K562 (cell line): ENCODE data around the gene GLRX3. TPM values are rescaled to one million over a fixed set of nuclear protein-coding genes. Genes with fewer than 3 reads are reported as not detected.
A peak's percentile ranks its signal among the peaks of the same experiment; 100 is the strongest.

Source experiments
- ATAC-seq: fragments of 200-7000 bp; cut with Tn5 transposase; 3 replicates; pipeline ENCODE4 v1.9.1; 2020; ENCODE audit warnings: moderate library complexity
- BruUV-seq: library from RNA; stranded (reverse); fragments of 400-500 nt; replicated peaks from 2 replicates; lab custom pipeline; 2021; lab: Mats Ljungman, UMichigan
- CTCF ChIA-PET: fragments of 300-600 bp; formaldehyde crosslinking; extraction: SDS; loops from one replicate; lab custom pipeline; 2021; ENCODE audit warnings: low intra/inter-chr PET ratio; lab: Yijun Ruan, JAX
- POLR2A ChIA-PET: fragments of 300-600, 350-650 bp; sonication (Branson Sonifier 250); formaldehyde crosslinking; extraction: SDS; loops from one replicate; lab custom pipeline; 2021; ENCODE audit warnings: antibody characterized with exemption, inconsistent platforms; lab: Yijun Ruan, JAX
- DNase-seq, 4 experiments: peaks; one replicate each; pipeline versions ENCODE4 v3.0.0 to v3.0.0-alpha.2; 2011 to 2018; ENCODE audit warnings: low spot score in 3 of 4, mixed read lengths in 3 of 4; ENCODE audit errors: extremely low read depth in 1 of 4
- FAIRE-seq: peaks from 2 replicates; lab custom pipeline; 2011; peaks lifted over from hg19 to GRCh38; lab: Jason Lieb, UNC
- H2AFZ ChIP-seq: 2 replicates; pipeline ENCODE4 v1.6.0; 2011; ENCODE audit warnings: low read depth, low read length, control low read depth, inconsistent platforms
- H3K27ac ChIP-seq: fragments of 200-600 bp; 3 replicates; pipeline ENCODE4 v1.8.0; 2011; ENCODE audit warnings: low read depth, mild to moderate bottlenecking, control low read depth, inconsistent platforms, low read length, moderate library complexity, mixed read lengths; ENCODE audit errors: extremely low read depth
- H3K27me3 ChIP-seq, 2 experiments: fragments of 300-600 bp in 1 of 2; 2 replicates in 1 of 2; 3 replicates in 1 of 2; pipeline versions ENCODE4 v1.6.0 to v1.8.0; 2011; ENCODE audit warnings: inconsistent platforms in 2 of 2, low read length in 2 of 2, mild to moderate bottlenecking in 1 of 2, mixed read lengths in 1 of 2, moderate library complexity in 1 of 2; ENCODE audit not compliant: control insufficient read depth in 2 of 2, insufficient read depth in 2 of 2
- H3K36me3 ChIP-seq: fragments of 300-600 bp; 3 replicates; pipeline ENCODE4 v1.8.0; 2011; ENCODE audit warnings: mild to moderate bottlenecking, low read length, inconsistent platforms; ENCODE audit not compliant: control insufficient read depth, insufficient read depth
- H3K4me1 ChIP-seq, 2 experiments: fragments of 200-600 bp in 1 of 2; replicated peaks in 1 of 2; 2 replicates in 1 of 2; 3 replicates in 1 of 2; pipeline versions ENCODE4 v1.5.1 to v1.8.0; 2011; ENCODE audit warnings: inconsistent platforms in 2 of 2, low read length in 2 of 2, mild to moderate bottlenecking in 1 of 2, mixed read lengths in 1 of 2, moderate library complexity in 1 of 2; ENCODE audit not compliant: control insufficient read depth in 2 of 2, insufficient read depth in 2 of 2
- H3K4me2 ChIP-seq: 2 replicates; pipeline ENCODE4 v1.6.1; 2011; ENCODE audit warnings: low read length, control low read depth, inconsistent platforms, mixed read lengths; ENCODE audit not compliant: insufficient read depth
- H3K4me3 ChIP-seq: fragments of 200-600 bp; sonication (generic), shearing (Covaris generic); 2 replicates; pipeline ENCODE4 v1.5.1; 2016; ENCODE audit warnings: control low read depth, inconsistent platforms
- H3K79me2 ChIP-seq: fragments of 200-600 bp; 3 replicates; pipeline ENCODE4 v1.8.0; 2011; ENCODE audit warnings: low read length, inconsistent platforms; ENCODE audit not compliant: control insufficient read depth, insufficient read depth
- H3K9ac ChIP-seq, 2 experiments: 2 replicates each; pipeline versions ENCODE4 v1.6.0 to v1.6.1; 2011; ENCODE audit warnings: low read depth in 2 of 2, low read length in 2 of 2, control low read depth in 1 of 2, inconsistent platforms in 1 of 2, mild to moderate bottlenecking in 1 of 2, mixed read lengths in 1 of 2; ENCODE audit not compliant: insufficient read depth in 1 of 2
- H3K9me1 ChIP-seq: one replicate; pipeline ENCODE4 v1.6.0; 2011; ENCODE audit warnings: inconsistent platforms, mild to moderate bottlenecking, low read length, moderate library complexity; ENCODE audit not compliant: control insufficient read depth, insufficient read depth
- H3K9me3 ChIP-seq: replicated peaks from 2 replicates; pipeline ENCODE4 v1.5.1; 2011; ENCODE audit warnings: low read depth, low read length, inconsistent platforms; ENCODE audit not compliant: control insufficient read depth, insufficient read depth
- H4K20me1 ChIP-seq: replicated peaks from 2 replicates; pipeline ENCODE4 v1.6.1; 2011; ENCODE audit warnings: low read length, inconsistent platforms, mixed read lengths; ENCODE audit not compliant: control insufficient read depth, insufficient read depth
- CREB1 ChIP-seq, 2 experiments: sonication (generic) in 1 of 2; formaldehyde crosslinking in 1 of 2; IDR thresholded peaks; 2 replicates each; pipeline versions ENCODE4 v1.6.1 to v1.8.0; 2012 to 2022; ENCODE audit warnings: inconsistent platforms in 1 of 2, mild to moderate bottlenecking in 1 of 2, missing genetic modification reagents in 1 of 2, moderate library complexity in 1 of 2
- E4F1 ChIP-seq: fragments of 250-450 bp; sonication (Bioruptor Pico); IDR thresholded peaks from 2 replicates; pipeline ENCODE4 v1.5.0; 2021; ENCODE audit warnings: mild to moderate bottlenecking, borderline replicate concordance
- EZH2 ChIP-seq: IDR thresholded peaks from 2 replicates; pipeline ENCODE4 v1.6.1; 2012; ENCODE audit warnings: low read depth, mild to moderate bottlenecking, inconsistent platforms, low read length, borderline replicate concordance
- SLC30A9 ChIP-seq: fragments of 250-450 bp; sonication (Bioruptor Pico); IDR thresholded peaks from 2 replicates; pipeline ENCODE4 v1.8.0; 2022; ENCODE audit warnings: mild to moderate bottlenecking, moderate library complexity
- TFAP4 ChIP-seq: sonication (generic); formaldehyde crosslinking; IDR thresholded peaks from 2 replicates; pipeline ENCODE4 v1.8.0; 2022; ENCODE audit warnings: missing genetic modification reagents, mild to moderate bottlenecking, moderate library complexity, borderline replicate concordance
- U2AF1 ChIP-seq: fragments of 200-400 bp; formaldehyde crosslinking; optimal IDR thresholded peaks from 2 replicates; pipeline ENCODE3; 2017; ENCODE audit warnings: mild to moderate bottlenecking, low read depth, low read length, moderate library complexity
- ZBTB34 ChIP-seq: fragments of 250-450 bp; sonication (Bioruptor Pico); IDR thresholded peaks from 2 replicates; pipeline ENCODE4 v1.8.0; 2021; ENCODE audit warnings: mild to moderate bottlenecking, moderate library complexity
- ZNF3 ChIP-seq: fragments of 250-450 bp; sonication (Bioruptor Pico); IDR thresholded peaks from 2 replicates; pipeline ENCODE4 v1.5.0; 2021; ENCODE audit warnings: mild to moderate bottlenecking, moderate library complexity
- ZNF324 ChIP-seq: fragments of 250-450 bp; sonication (Bioruptor Pico); IDR thresholded peaks from 2 replicates; pipeline ENCODE4 v1.4.0; 2020; ENCODE audit warnings: mild to moderate bottlenecking
- ZNF518B ChIP-seq: fragments of 250-450 bp; sonication (Bioruptor Pico); IDR thresholded peaks from 2 replicates; pipeline ENCODE4 v1.5.0; 2021; ENCODE audit warnings: mild to moderate bottlenecking, moderate library complexity
- WGBS: fragments of 100-300 bp; shearing (Covaris generic); methylation state at CpG from one replicate; pipeline ENCODE4 v1.1.6; 2016; ENCODE audit warnings: low coverage, mixed read lengths; ENCODE audit not compliant: insufficient coverage; ENCODE audit errors: missing lambda C conversion rate; 5-methylcytosine and 5-hydroxymethylcytosine counted together
- in situ Hi-C: fragments of 300-500 bp; cut with MboI; formaldehyde crosslinking; loops from 4 replicates; pipeline ENCODE4 v1.15.0; 2018; ENCODE audit warnings: inconsistent platforms, mixed read lengths
- intact Hi-C: fragments of 100-400 bp; cut with micrococcal nuclease; formaldehyde crosslinking; loops from 2 replicates; pipeline ENCODE4 v1.14.2; 2022
- polyA plus RNA-seq, 8 experiments: library from polyadenylated mRNA; depleted of rRNA in 4 of 8; stranded (reverse) in 5 of 8; unstranded in 3 of 8; fragments of >200 nt; fragmentation: Nextera tagmentation in 2 of 8; fragmentation: Illumina TruSeq in 1 of 8; extraction: Ambion mirVana in 2 of 8; extraction: Trizol in 1 of 8; gene quantifications; 2 replicates each; pipeline versions ENCODE4 v1.2.1 to v1.2.3, GENCODE V29; 2011 to 2014; ENCODE audit warnings: inconsistent platforms in 1 of 8, missing spikeins in 1 of 8
- total RNA-seq, 7 experiments: library from RNA; depleted of rRNA in 6 of 7; stranded (reverse); fragments of >200 nt in 6 of 7; fragmentation: Illumina TruSeq in 2 of 7; extraction: Trizol in 2 of 7; gene quantifications; 2 replicates each; pipeline versions ENCODE4 v1.2.1 to v1.2.3, GENCODE V29; 2011 to 2021; ENCODE audit warnings: low replicate concordance in 1 of 7

The GLRX3 gene
- total and polyA plus RNA-seq, 9 of the 15 experiments (the other 6 are each of a cell fraction or from before 2014, with no cell fraction given): 115 to 190 (median 169) TPM

GRCh38 chr10:130110246-130111112 lies 25.7 kb upstream of the GLRX3 start, which contains the start of gene C10orf143:
Gene C10orf143, minus strand, starts transcription at chr10:130110830. Its CDS starts 58 bp downstream, at chr10:130110772.
- Histone ChIP-seq H2AFZ (peak within 1 kb of the TSS; percentile 98), H3K36me3 (no peaks in the 10 kb centered on the region), H3K27me3 (no peaks in the 10 kb centered on the region), H3K79me2 (peaks cover 13% of the 10 kb centered on the region; the same call in 2 of the 3 replicates), H3K9me3 (no peaks in the 10 kb centered on the region), H3K9ac (peak within 1 kb of the TSS; percentile 84 to 94), H3K27ac (peak within 1 kb of the TSS; percentile 84), H3K4me3 (peak within 1 kb of the TSS; percentile 68), H3K4me1 (peaks cover 3 to 24% of the 10 kb centered on the region in 2 experiments; a peak in 3 of 5 replicates), H3K9me1 (peaks cover 4% of the 10 kb centered on the region), H4K20me1 (no peaks in the 10 kb centered on the region), H3K4me2 (peak within 1 kb of the TSS; percentile 100)
- peak; percentile 74 for FAIRE-seq
- BruUV-seq: no TSS peak
- intact Hi-C loops: loop anchor here (1.0 kb wide), 1 partner anchor 27 kb away; no protein-coding TSS in a partner anchor
- in situ Hi-C loops: loop anchor here (25.0 kb wide), 1 partner anchor 1523 kb away; no protein-coding TSS in a partner anchor
- under 1% methylated on average over 35 of the region's 71 CpGs for WGBS
- ChIA-PET CTCF (no interaction called here), POLR2A (interaction anchor here (0.5 to 1.1 kb wide), 8 partner anchors 11 to 1434 kb away, joined by 3 read pairs; partner anchors contain the start of gene GLRX3)
- DNase-seq: peak; percentile 93 to 95 (median 95)
- peak; percentile 94 for ATAC-seq
- TF ChIP-seq U2AF1 (peak; percentile 65), E4F1 (CRISPR knock-in tag) (no peak), SLC30A9 (no peak), ZNF518B (no peak), ZNF3 (CRISPR knock-in tag) (no peak), ZNF324 (peak; percentile 60; the same call in 1 of the 2 replicates), EZH2 (no peak), CREB1 (IDR thresholded peaks at IDR 0.05) (peak; percentile 60), CREB1 (CRISPR knock-in tag; IDR thresholded peaks at IDR 0.05) (no peak), ZBTB34 (CRISPR knock-in tag) (no peak), TFAP4 (CRISPR knock-in tag) (peak; percentile 48)
